Measurements from ENCODE around the gene JMJD1C.

Gene JMJD1C

DNA sequence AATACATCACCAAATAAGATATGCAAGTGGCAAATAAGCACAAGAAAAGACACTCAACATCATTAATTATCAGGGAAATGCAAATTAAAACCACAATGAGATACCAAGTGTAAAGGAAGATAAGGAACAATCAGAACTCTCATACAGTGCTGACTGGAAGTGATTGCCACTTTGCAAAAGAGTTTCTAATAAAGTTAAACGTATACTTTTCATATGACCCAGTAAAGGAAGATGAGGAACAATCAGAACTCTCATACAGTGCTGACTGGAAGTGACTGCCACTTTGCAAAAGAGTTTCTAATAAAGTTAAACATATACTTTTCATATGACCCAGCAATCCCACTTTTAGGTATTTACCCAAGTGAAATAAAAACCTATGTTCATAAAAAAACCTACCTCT is 12.2 kb upstream of the JMJD1C start:
- Histone ChIP-seq H3K9ac (ENCODE audit: low read length) (no peak overlapping the region), H3K9me3 (replicated peaks; ENCODE audit: insufficient read depth, low read length) (no peaks in the 10 kb centered on the region), H3K4me3 (ENCODE audit: low read length) (no peak overlapping the region), H3K4me2 (ENCODE audit: low read depth, low read length) (no peak overlapping the region), H3K79me2 (ENCODE audit: low read length) (peaks cover 85% of the 10 kb centered on the region), H3K36me3 (replicated peaks; ENCODE audit: insufficient read depth, low read length) (no peaks in the 10 kb centered on the region), H2AFZ (ENCODE audit: low read length) (no peak overlapping the region), H3F3A (ENCODE audit: insufficient read depth, low read length) (no peaks in the 10 kb centered on the region), H3K9me2 (replicated peaks; ENCODE audit: insufficient read depth, low read length) (no peaks in the 10 kb centered on the region), H3K27ac (ENCODE audit: low read length) (no peak overlapping the region), H3K4me1 (ENCODE audit: low read length) (no peaks in the 10 kb centered on the region), H3K27me3 (replicated peaks; ENCODE audit: insufficient read depth, low read length) (no peaks in the 10 kb centered on the region), H4K20me1 (ENCODE audit: insufficient read depth, low read length) (peaks cover 17% of the 10 kb centered on the region; the same call in 1 of the 2 replicates)
- TF ChIP-seq, protein P1, sequence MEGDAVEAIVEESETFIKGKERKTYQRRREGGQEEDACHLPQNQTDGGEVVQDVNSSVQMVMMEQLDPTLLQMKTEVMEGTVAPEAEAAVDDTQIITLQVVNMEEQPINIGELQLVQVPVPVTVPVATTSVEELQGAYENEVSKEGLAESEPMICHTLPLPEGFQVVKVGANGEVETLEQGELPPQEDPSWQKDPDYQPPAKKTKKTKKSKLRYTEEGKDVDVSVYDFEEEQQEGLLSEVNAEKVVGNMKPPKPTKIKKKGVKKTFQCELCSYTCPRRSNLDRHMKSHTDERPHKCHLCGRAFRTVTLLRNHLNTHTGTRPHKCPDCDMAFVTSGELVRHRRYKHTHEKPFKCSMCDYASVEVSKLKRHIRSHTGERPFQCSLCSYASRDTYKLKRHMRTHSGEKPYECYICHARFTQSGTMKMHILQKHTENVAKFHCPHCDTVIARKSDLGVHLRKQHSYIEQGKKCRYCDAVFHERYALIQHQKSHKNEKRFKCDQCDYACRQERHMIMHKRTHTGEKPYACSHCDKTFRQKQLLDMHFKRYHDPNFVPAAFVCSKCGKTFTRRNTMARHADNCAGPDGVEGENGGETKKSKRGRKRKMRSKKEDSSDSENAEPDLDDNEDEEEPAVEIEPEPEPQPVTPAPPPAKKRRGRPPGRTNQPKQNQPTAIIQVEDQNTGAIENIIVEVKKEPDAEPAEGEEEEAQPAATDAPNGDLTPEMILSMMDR (IDR thresholded peaks at IDR 0.05; ENCODE audit: low read length) = no peak
- TF ChIP-seq EZH2 (optimal IDR thresholded peaks at IDR 0.05; ENCODE audit: low read depth, low read length) (no peak), EZH2phosphoT487 (IDR thresholded peaks at IDR 0.05; ENCODE audit: low read length) (no peak)
- DNase-seq = no peak

DNA sequence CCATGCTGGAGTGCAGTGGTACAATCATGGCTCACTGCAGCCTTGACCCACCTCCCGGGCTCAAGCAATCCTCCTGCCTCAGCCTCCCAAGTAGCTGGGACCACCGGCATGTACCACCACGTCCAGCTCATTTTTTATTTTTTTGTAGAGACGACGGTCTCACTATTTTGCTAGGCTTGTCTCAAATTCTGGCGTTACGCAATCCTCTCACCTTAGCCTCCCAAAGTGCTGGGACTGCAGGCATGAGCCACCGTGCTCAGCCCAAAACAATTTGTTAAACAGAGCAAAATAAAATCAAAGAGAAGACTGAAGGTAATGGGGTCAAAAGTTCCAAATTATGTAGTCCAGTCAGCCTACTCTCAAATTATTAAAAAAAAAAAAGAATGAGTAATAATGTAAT is 8.7 kb upstream of the JMJD1C start:
- DNase-seq = no peak
- Histone ChIP-seq H3K4me3 (ENCODE audit: low read length) (no peak overlapping the region), H4K20me1 (ENCODE audit: insufficient read depth, low read length) (peaks cover 17% of the 10 kb centered on the region; the same call in 1 of the 2 replicates), H3K27me3 (replicated peaks; ENCODE audit: insufficient read depth, low read length) (no peaks in the 10 kb centered on the region), H3K27ac (ENCODE audit: low read length) (no peak overlapping the region), H3K9ac (ENCODE audit: low read length) (no peak overlapping the region), H3K79me2 (ENCODE audit: low read length) (peaks cover 76% of the 10 kb centered on the region), H3K36me3 (replicated peaks; ENCODE audit: insufficient read depth, low read length) (no peaks in the 10 kb centered on the region), H3F3A (ENCODE audit: insufficient read depth, low read length) (no peaks in the 10 kb centered on the region), H3K9me3 (replicated peaks; ENCODE audit: insufficient read depth, low read length) (no peaks in the 10 kb centered on the region), H2AFZ (ENCODE audit: low read length) (no peak overlapping the region), H3K9me2 (replicated peaks; ENCODE audit: insufficient read depth, low read length) (no peaks in the 10 kb centered on the region), H3K4me1 (ENCODE audit: low read length) (no peaks in the 10 kb centered on the region), H3K4me2 (ENCODE audit: low read depth, low read length) (no peak overlapping the region)
- TF ChIP-seq, protein P1 (IDR thresholded peaks at IDR 0.05; ENCODE audit: low read length) = no peak
- TF ChIP-seq EZH2phosphoT487 (IDR thresholded peaks at IDR 0.05; ENCODE audit: low read length) (no peak), EZH2 (optimal IDR thresholded peaks at IDR 0.05; ENCODE audit: low read depth, low read length) (no peak)

DNA sequence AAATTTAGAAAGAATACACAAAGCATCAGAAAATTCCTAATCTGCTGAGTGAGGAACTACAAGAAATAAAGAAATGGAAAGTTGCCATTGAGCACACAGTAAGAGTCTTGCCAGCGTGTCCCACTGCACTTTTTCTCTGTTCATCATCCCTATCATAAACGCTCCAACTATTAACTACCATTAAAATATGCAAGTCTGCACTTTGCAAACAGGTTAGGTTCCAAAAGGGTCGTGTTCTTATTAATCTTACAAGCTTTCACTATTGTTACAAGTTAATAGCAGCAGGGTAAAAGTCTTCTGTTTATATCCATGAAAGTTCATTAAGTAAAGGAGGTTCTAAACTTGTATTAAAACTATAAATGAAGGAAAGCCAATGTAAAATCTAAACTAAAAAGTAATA is 5.2 kb upstream of the JMJD1C start:
- Histone ChIP-seq H3K9me2 (replicated peaks; ENCODE audit: insufficient read depth, low read length) (no peaks in the 10 kb centered on the region), H3K9me3 (replicated peaks; ENCODE audit: insufficient read depth, low read length) (no peaks in the 10 kb centered on the region), H3K4me2 (ENCODE audit: low read depth, low read length) (no peak overlapping the region), H3K9ac (ENCODE audit: low read length) (no peak overlapping the region), H3F3A (ENCODE audit: insufficient read depth, low read length) (peaks cover 10% of the 10 kb centered on the region), H3K36me3 (replicated peaks; ENCODE audit: insufficient read depth, low read length) (no peaks in the 10 kb centered on the region), H3K27me3 (replicated peaks; ENCODE audit: insufficient read depth, low read length) (no peaks in the 10 kb centered on the region), H3K79me2 (ENCODE audit: low read length) (peaks cover 71% of the 10 kb centered on the region), H4K20me1 (ENCODE audit: insufficient read depth, low read length) (0 out of 2 replicates have a peak, but pooled peaks cover 6% of the 10 kb centered on the region), H3K4me3 (ENCODE audit: low read length) (no peak overlapping the region), H3K27ac (ENCODE audit: low read length) (no peak overlapping the region), H2AFZ (ENCODE audit: low read length) (no peak overlapping the region), H3K4me1 (ENCODE audit: low read length) (no peaks in the 10 kb centered on the region)
- no peak for TF ChIP-seq EZH2phosphoT487 (IDR thresholded peaks at IDR 0.05; ENCODE audit: low read length)
- TF ChIP-seq, protein P1 (IDR thresholded peaks at IDR 0.05; ENCODE audit: low read length) = no peak
- no peak for TF ChIP-seq EZH2 (optimal IDR thresholded peaks at IDR 0.05; ENCODE audit: low read depth, low read length)
- DNase-seq = no peak

All from MM.1S (cell line).